IMR-90 (cell line): ENCODE data around the gene OR8G5.

Source experiments
- CTCF ChIP-seq: conservative IDR thresholded peaks from 2 replicates; pipeline ENCODE4 v1.5.1; 2012; ENCODE audit warnings: mild to moderate bottlenecking, low read depth, low read length, improper control_type of control experiment
- POLR2A ChIP-seq: IDR thresholded peaks from 2 replicates; pipeline ENCODE4 v1.6.1; 2012; ENCODE audit warnings: mild to moderate bottlenecking, low read depth, low read length
- RAD21 ChIP-seq: IDR thresholded peaks from 2 replicates; pipeline ENCODE4 v1.6.1; 2012; ENCODE audit warnings: low read length, improper control_type of control experiment
- SMC3 ChIP-seq: fragments of 150-350 bp; IDR thresholded peaks from 2 replicates; pipeline ENCODE4 v1.6.1; 2016; ENCODE audit warnings: low read depth, mild to moderate bottlenecking, antibody characterized with exemption, low read length, moderate library complexity

- TF ChIP-seq RAD21 (no peak), CTCF (no peak), SMC3 (no peak), POLR2A (no peak)
Observed at GRCh38 chr11:124210421-124210820, 45.8 kb upstream of the OR8G5 start.
